ENCODE results near the gene OLFML3.

DNA sequence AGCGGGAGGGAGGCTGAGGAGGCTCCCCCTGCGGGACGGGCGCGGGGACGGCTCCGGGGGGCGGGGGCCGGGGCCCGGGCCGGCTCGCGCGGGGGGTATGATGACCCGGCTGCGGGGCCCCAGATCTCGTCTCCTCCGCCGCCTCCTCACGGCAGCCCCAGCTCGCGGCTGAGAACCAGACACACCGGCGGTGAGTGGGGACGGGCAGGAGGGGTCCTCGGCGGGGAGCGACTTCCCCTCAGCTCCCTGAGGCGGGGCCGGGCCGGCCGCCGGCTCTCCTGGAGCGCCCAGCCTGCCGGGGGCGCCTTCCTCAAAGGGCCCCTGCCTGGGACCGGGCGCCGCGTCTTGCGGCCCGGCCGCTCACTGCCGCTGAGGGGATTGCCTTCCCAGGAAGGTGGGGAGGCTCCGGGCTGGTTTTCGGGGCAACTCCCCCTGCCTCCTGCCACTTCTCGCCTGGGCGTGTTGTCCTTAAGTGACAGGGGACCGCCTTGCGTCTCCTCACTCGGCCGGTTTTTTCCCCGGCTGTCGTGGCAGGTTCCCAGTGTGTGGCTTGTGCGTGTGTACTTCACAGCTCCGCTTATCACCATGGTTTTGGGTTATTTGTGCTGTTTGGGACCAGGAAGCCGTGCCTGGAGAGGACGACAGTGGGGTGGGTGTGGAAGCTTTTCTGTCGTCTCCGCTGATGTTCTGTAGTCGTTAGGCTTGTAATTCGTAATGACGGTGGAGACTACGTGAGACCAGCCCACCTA is 49.4 kb upstream of the OLFML3 start:
- no peak for TF ChIP-seq CTCF (conservative IDR thresholded peaks at IDR 0.05; ENCODE audit: low read length)
- TF ChIP-seq EZH2phosphoT487 (IDR thresholded peaks at IDR 0.05; ENCODE audit: borderline replicate concordance) = no peak

Measured in Loucy (cell line).